OCI-LY1 (cell line): ENCODE data around the gene FRS2.

Experiments used
- EZH2 ChIP-seq: fragments of 200-600 bp; sonication (generic), shearing (Covaris generic); IDR thresholded peaks from 2 replicates; pipeline ENCODE4 v1.8.0; 2017; ENCODE audit warnings: borderline replicate concordance, mixed run types, mild to moderate bottlenecking, antibody characterized with exemption, low read length, moderate library complexity, mixed read lengths
- TF ChIP-seq, protein P1 (sequence below): fragments of 200-600 bp; sonication (generic), shearing (Covaris generic); IDR thresholded peaks from 2 replicates; pipeline ENCODE4 v1.5.1; 2017; ENCODE audit warnings: mild to moderate bottlenecking, antibody characterized with exemption, low read length, moderate library complexity, mixed read lengths

DNA sequence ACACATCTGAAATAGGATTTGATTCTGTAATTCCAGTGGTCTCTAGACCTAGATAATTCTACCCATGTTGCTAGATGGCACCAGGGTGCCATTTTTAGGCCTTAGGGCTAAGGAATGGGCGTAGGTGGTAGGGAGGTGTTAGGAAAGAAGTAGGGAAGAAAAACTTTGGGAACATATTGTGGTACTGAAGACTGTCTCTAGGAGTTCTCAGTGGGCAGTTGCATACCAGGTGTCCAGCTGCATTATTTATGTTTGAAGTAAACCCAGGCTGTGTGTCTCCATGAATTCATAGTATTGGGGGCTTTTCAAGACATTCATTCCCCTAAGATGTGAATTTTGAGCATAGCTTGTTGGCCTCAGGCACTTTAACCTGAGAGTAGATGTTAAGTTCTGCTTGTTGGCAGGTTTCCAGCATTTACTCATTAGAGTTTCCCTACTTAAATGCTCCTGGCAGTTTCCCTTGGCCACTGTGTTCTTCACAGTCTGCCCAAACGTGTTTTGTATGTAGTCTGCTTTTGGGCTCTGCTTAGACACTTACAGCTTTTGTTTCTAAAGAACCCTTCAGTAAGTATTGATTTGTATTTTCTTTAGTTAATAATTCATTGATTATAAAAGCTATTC lies 83.5 kb downstream of the FRS2 start:
- TF ChIP-seq, protein P1, sequence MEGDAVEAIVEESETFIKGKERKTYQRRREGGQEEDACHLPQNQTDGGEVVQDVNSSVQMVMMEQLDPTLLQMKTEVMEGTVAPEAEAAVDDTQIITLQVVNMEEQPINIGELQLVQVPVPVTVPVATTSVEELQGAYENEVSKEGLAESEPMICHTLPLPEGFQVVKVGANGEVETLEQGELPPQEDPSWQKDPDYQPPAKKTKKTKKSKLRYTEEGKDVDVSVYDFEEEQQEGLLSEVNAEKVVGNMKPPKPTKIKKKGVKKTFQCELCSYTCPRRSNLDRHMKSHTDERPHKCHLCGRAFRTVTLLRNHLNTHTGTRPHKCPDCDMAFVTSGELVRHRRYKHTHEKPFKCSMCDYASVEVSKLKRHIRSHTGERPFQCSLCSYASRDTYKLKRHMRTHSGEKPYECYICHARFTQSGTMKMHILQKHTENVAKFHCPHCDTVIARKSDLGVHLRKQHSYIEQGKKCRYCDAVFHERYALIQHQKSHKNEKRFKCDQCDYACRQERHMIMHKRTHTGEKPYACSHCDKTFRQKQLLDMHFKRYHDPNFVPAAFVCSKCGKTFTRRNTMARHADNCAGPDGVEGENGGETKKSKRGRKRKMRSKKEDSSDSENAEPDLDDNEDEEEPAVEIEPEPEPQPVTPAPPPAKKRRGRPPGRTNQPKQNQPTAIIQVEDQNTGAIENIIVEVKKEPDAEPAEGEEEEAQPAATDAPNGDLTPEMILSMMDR = no peak
- TF ChIP-seq EZH2 = no peak
